GM23338 (cell line): Measurements from ENCODE around the gene ATP1B4. TPM values are rescaled to one million over a fixed set of nuclear protein-coding genes. Genes with fewer than 3 reads are reported as not detected.

Experiments used
- ATAC-seq: fragments of 200-7000 bp; cut with Tn5 transposase; 3 replicates; pipeline ENCODE4 v1.9.1; 2020
- DNase-seq: peaks from one replicate; pipeline ENCODE4 v3.0.0-alpha.2; 2015; ENCODE audit warnings: low spot score
- H2AFZ ChIP-seq: fragments of 200-600 bp; sonication (generic); 2 replicates; pipeline ENCODE4 v1.8.0; 2016; ENCODE audit warnings: antibody characterized with exemption, mild to moderate bottlenecking, moderate library complexity
- H3F3A ChIP-seq: fragments of 200-600 bp; sonication (generic); replicated peaks from 2 replicates; pipeline ENCODE4 v1.8.0; 2017; ENCODE audit warnings: antibody characterized with exemption, mixed run types, low read depth
- H3K27ac ChIP-seq: fragments of 200-600 bp; sonication (generic); 2 replicates; pipeline ENCODE4 v1.6.1; 2016; ENCODE audit warnings: low read depth
- H3K27me3 ChIP-seq: fragments of 200-600 bp; sonication (generic); 2 replicates; pipeline ENCODE4 v1.8.0; 2016; ENCODE audit warnings: mild to moderate bottlenecking, mixed run types, moderate library complexity; ENCODE audit not compliant: insufficient read depth
- H3K36me3 ChIP-seq: fragments of 200-600 bp; sonication (generic); 2 replicates; pipeline ENCODE4 v1.8.0; 2016; ENCODE audit warnings: mild to moderate bottlenecking; ENCODE audit not compliant: insufficient read depth
- H3K4me1 ChIP-seq: fragments of 200-600 bp; sonication (generic); 2 replicates; pipeline ENCODE4 v1.8.0; 2016; ENCODE audit warnings: mild to moderate bottlenecking, moderate library complexity; ENCODE audit not compliant: insufficient read depth
- H3K4me2 ChIP-seq: fragments of 200-600 bp; sonication (generic); 2 replicates; pipeline ENCODE4 v1.7.1; 2017; ENCODE audit warnings: mixed run types
- H3K4me3 ChIP-seq: fragments of 200-600 bp; sonication (generic); 2 replicates; pipeline ENCODE4 v1.6.1; 2016; ENCODE audit warnings: mixed run types
- H3K79me2 ChIP-seq: fragments of 200-600 bp; sonication (generic); replicated peaks from 2 replicates; pipeline ENCODE4 v1.8.0; 2017; ENCODE audit warnings: mild to moderate bottlenecking; ENCODE audit not compliant: insufficient read depth
- H3K9me2 ChIP-seq: fragments of 200-600 bp; sonication (generic); 2 replicates; pipeline ENCODE4 v1.8.0; 2017; ENCODE audit not compliant: insufficient read depth
- H4K20me1 ChIP-seq: fragments of 200-600 bp; sonication (generic); replicated peaks from 2 replicates; pipeline ENCODE4 v1.8.0; 2017; ENCODE audit warnings: mild to moderate bottlenecking; ENCODE audit not compliant: insufficient read depth
- H3K27ac Mint-ChIP-seq: 2 replicates; pipeline ENCODE4 v1.8.0; 2020; ENCODE audit warnings: inconsistent platforms, mild to moderate bottlenecking, moderate library complexity, mixed read lengths
- H3K27me3 Mint-ChIP-seq: 3 replicates; pipeline ENCODE4 v1.8.0; 2022; ENCODE audit warnings: low read depth, mild to moderate bottlenecking, moderate library complexity, mixed read lengths, inconsistent platforms; ENCODE audit not compliant: insufficient read depth, poor library complexity
- H3K36me3 Mint-ChIP-seq: 3 replicates; pipeline ENCODE4 v1.8.0; 2021; ENCODE audit warnings: low read depth, mild to moderate bottlenecking, inconsistent platforms, moderate library complexity, mixed read lengths
- H3K4me1 Mint-ChIP-seq: 3 replicates; pipeline ENCODE4 v1.8.0; 2020; ENCODE audit warnings: mild to moderate bottlenecking, inconsistent platforms, mixed read lengths
- H3K4me3 Mint-ChIP-seq: 3 replicates; pipeline ENCODE4 v1.8.0; 2021; ENCODE audit warnings: moderate library complexity, mild to moderate bottlenecking, inconsistent platforms, mixed read lengths
- H3K9me3 Mint-ChIP-seq: 3 replicates; pipeline ENCODE4 v1.8.0; 2020; ENCODE audit warnings: moderate library complexity, mild to moderate bottlenecking, inconsistent platforms, mixed read lengths
- CREB1 ChIP-seq: fragments of 250-450 bp; sonication (Bioruptor Pico); IDR thresholded peaks from 2 replicates; pipeline ENCODE4 v1.5.0; 2020; ENCODE audit warnings: low read depth, mild to moderate bottlenecking, moderate library complexity
- ETS1 ChIP-seq: IDR thresholded peaks from 2 replicates; pipeline ENCODE4 v1.6.1; 2016; ENCODE audit warnings: antibody characterized with exemption
- EZH2 ChIP-seq: fragments of 200-600 bp; sonication (generic); IDR thresholded peaks from one replicate; pipeline ENCODE4 v1.8.0; 2017; ENCODE audit warnings: antibody characterized with exemption, mild to moderate bottlenecking, low read depth; ENCODE audit not compliant: unreplicated experiment
- EZH2phosphoT487 ChIP-seq: fragments of 200-600 bp; sonication (generic); IDR thresholded peaks from one replicate; pipeline ENCODE4 v1.8.1; 2018; ENCODE audit warnings: antibody characterized with exemption; ENCODE audit not compliant: unreplicated experiment
- JUNB ChIP-seq: IDR thresholded peaks from one replicate; pipeline ENCODE4 v1.6.1; 2016; ENCODE audit warnings: antibody characterized with exemption; ENCODE audit not compliant: unreplicated experiment
- NANOG ChIP-seq: IDR thresholded peaks from 2 replicates; pipeline ENCODE4 v1.6.1; 2016; ENCODE audit warnings: antibody characterized with exemption, borderline replicate concordance
- POLR2AphosphoS5 ChIP-seq: IDR thresholded peaks from 2 replicates; pipeline ENCODE4 v1.6.1; 2016; ENCODE audit warnings: antibody characterized with exemption, low read depth
- STAT1 ChIP-seq: IDR thresholded peaks from one replicate; pipeline ENCODE4 v1.6.1; 2016; ENCODE audit warnings: antibody characterized with exemption; ENCODE audit not compliant: unreplicated experiment
- ZNF114 ChIP-seq: fragments of 250-450 bp; sonication (Bioruptor Pico); IDR thresholded peaks from 2 replicates; pipeline ENCODE4 v1.5.0; 2020; ENCODE audit warnings: mild to moderate bottlenecking, moderate library complexity
- ZNF331 ChIP-seq: fragments of 250-450 bp; sonication (Bioruptor Pico); IDR thresholded peaks from 2 replicates; pipeline ENCODE4 v1.5.0; 2020; ENCODE audit warnings: low read depth, mild to moderate bottlenecking, moderate library complexity
- ZNF462 ChIP-seq: fragments of 250-450 bp; sonication (Bioruptor Pico); IDR thresholded peaks from 2 replicates; pipeline ENCODE4 v1.5.0; 2020; ENCODE audit warnings: mild to moderate bottlenecking, moderate library complexity
- polyA plus RNA-seq: library from polyadenylated mRNA; unstranded; fragments of >200 nt; fragmentation: Nextera tagmentation; extraction: Ambion mirVana; gene quantifications from 2 replicates; pipeline ENCODE4 v1.2.1, GENCODE V29; 2016
- total RNA-seq: library from RNA; depleted of rRNA; stranded (reverse); fragments of >200 nt; shearing (Covaris generic); gene quantifications from 2 replicates; pipeline ENCODE4 v1.2.3, GENCODE V29; 2014
- TF ChIP-seq, protein P1 (sequence below), 2 experiments: fragments of 200-600 bp in 1 of 2; sonication (generic) in 1 of 2; conservative IDR thresholded peaks; 2 replicates each; pipeline versions ENCODE4 v1.5.1 to v1.6.1; 2016 to 2017; ENCODE audit warnings: antibody characterized with exemption in 2 of 2, low read depth in 2 of 2, mild to moderate bottlenecking in 2 of 2, moderate library complexity in 1 of 2
- TF ChIP-seq, protein P2 (sequence below): IDR thresholded peaks from one replicate; pipeline ENCODE4 v1.6.1; 2018; ENCODE audit warnings: antibody characterized with exemption; ENCODE audit not compliant: unreplicated experiment

ATP1B4 gene
- total and polyA plus RNA-seq, 2 experiments from 2014 or later = not detected

- Histone ChIP-seq H3K4me1 (peaks cover 11% of the 10 kb centered on the region), H3K9me2 (no peaks in the 10 kb centered on the region), H3K4me2 (no peak overlapping the region), H3K27me3 (no peaks in the 10 kb centered on the region), H3K27ac (no peak overlapping the region), H4K20me1 (no peaks in the 10 kb centered on the region), H3K79me2 (no peaks in the 10 kb centered on the region), H3K4me3 (no peak overlapping the region), H3K36me3 (no peaks in the 10 kb centered on the region), H2AFZ (no peak overlapping the region), H3F3A (no peaks in the 10 kb centered on the region)
- Mint-ChIP-seq H3K27ac (no peak overlapping the region), H3K36me3 (no peaks in the 10 kb centered on the region), H3K4me1 (peaks cover 10% of the 10 kb centered on the region; the same call in 2 of the 3 replicates), H3K9me3 (no peaks in the 10 kb centered on the region; the same call in 2 of the 3 replicates), H3K4me3 (no peak overlapping the region), H3K27me3 (peaks cover 1% of the 10 kb centered on the region)
- no peak for DNase-seq
- ATAC-seq = no peak
- TF ChIP-seq EZH2phosphoT487 (no peak), EZH2 (no peak), STAT1 (no peak), ZNF462 (CRISPR knock-in tag) (no peak), ETS1 (no peak), CREB1 (CRISPR knock-in tag) (no peak), JUNB (no peak), POLR2AphosphoS5 (no peak), ZNF114 (CRISPR knock-in tag) (no peak), ZNF331 (CRISPR knock-in tag) (no peak), NANOG (no peak)
- TF ChIP-seq, protein P1, sequence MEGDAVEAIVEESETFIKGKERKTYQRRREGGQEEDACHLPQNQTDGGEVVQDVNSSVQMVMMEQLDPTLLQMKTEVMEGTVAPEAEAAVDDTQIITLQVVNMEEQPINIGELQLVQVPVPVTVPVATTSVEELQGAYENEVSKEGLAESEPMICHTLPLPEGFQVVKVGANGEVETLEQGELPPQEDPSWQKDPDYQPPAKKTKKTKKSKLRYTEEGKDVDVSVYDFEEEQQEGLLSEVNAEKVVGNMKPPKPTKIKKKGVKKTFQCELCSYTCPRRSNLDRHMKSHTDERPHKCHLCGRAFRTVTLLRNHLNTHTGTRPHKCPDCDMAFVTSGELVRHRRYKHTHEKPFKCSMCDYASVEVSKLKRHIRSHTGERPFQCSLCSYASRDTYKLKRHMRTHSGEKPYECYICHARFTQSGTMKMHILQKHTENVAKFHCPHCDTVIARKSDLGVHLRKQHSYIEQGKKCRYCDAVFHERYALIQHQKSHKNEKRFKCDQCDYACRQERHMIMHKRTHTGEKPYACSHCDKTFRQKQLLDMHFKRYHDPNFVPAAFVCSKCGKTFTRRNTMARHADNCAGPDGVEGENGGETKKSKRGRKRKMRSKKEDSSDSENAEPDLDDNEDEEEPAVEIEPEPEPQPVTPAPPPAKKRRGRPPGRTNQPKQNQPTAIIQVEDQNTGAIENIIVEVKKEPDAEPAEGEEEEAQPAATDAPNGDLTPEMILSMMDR (conservative IDR thresholded peaks at IDR 0.05; ENCODE audit: low read depth in 2 of 2) = no peak
- TF ChIP-seq, protein P2, sequence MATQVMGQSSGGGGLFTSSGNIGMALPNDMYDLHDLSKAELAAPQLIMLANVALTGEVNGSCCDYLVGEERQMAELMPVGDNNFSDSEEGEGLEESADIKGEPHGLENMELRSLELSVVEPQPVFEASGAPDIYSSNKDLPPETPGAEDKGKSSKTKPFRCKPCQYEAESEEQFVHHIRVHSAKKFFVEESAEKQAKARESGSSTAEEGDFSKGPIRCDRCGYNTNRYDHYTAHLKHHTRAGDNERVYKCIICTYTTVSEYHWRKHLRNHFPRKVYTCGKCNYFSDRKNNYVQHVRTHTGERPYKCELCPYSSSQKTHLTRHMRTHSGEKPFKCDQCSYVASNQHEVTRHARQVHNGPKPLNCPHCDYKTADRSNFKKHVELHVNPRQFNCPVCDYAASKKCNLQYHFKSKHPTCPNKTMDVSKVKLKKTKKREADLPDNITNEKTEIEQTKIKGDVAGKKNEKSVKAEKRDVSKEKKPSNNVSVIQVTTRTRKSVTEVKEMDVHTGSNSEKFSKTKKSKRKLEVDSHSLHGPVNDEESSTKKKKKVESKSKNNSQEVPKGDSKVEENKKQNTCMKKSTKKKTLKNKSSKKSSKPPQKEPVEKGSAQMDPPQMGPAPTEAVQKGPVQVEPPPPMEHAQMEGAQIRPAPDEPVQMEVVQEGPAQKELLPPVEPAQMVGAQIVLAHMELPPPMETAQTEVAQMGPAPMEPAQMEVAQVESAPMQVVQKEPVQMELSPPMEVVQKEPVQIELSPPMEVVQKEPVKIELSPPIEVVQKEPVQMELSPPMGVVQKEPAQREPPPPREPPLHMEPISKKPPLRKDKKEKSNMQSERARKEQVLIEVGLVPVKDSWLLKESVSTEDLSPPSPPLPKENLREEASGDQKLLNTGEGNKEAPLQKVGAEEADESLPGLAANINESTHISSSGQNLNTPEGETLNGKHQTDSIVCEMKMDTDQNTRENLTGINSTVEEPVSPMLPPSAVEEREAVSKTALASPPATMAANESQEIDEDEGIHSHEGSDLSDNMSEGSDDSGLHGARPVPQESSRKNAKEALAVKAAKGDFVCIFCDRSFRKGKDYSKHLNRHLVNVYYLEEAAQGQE = no peak
Measured at GRCh38 chrX:120357186-120357585, 4.7 kb upstream of the ATP1B4 start.
